ENCODE results near the gene MRTO4. TPM values are rescaled to one million over a fixed set of nuclear protein-coding genes. Genes with fewer than 3 reads are reported as not detected.

The MRTO4 gene
- total RNA-seq, 3 donors from 2014 or later (not counting 1 experiment from before 2014, with no cell fraction given): 9.7 to 15.8 (median 13.5) TPM

DNA sequence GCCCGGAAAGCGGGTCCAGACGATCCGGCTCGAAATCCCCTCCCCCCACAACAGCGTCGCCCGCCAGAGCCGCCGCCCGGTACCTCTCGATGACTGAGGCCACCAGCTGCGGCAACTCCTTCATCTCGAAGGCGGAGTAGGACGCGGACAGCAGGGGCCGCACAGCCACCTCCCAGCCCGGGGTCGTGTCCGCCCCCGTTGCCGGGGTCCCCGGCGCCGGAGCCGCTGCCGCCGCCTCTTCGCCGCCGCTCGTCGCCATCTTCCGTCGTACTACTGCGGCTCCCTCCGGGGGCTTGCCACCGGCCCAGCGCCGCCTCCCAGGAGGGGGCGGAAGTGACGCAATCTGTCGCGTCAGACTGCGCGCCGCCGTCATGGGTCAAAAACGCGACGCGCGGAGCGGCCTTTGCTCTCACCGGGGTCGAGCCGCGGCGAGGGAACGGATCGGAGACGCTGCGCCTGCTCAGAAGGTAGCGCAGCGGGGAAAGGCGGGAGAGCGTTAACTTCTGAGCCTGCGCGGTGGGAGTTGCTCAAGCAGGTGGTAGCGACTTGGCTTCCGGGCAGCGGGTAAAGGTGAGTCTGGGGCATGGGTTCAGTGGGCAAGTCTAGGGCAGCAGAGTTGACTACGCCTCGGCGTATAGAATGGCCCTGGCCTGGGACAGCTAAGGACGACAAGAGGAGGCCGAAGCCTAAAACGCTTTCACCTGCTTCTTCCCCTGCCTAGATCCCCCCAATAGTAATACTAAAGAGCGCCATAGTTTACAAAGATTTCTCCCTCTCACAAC lies 41.4 kb upstream of the MRTO4 start, which contains the start of gene UBR4:
Gene UBR4, minus strand, starts transcription at position 277 of the 782 bp plus-strand sequence. Its CDS starts 18 bp downstream, at position 259.
- Histone ChIP-seq H3K36me3 (ENCODE audit: control insufficient read depth, insufficient read depth, low read length) (peaks cover 8% of the 10 kb centered on the region), H3K27me3 (ENCODE audit: control insufficient read depth, insufficient read depth, low read length) (no peaks in the 10 kb centered on the region), H3K4me1 (ENCODE audit: control insufficient read depth, insufficient read depth, low read length) (peaks cover 8% of the 10 kb centered on the region), H3K27ac (ENCODE audit: low read length) (peak within 1 kb of the TSS; percentile 93), H3K4me3 (ENCODE audit: low read length) (peak within 1 kb of the TSS; percentile 84), H3K9me3 (ENCODE audit: control insufficient read depth, insufficient read depth, low read length) (no peaks in the 10 kb centered on the region)
- intact Hi-C loops (cut with micrococcal nuclease): loop anchor here (1.0 kb wide), 1 partner anchor 41 kb away; the partner anchor contains the start of genes EMC1 and MRTO4
- peak within 1 kb of the TSS; percentile 99 to 100 for H3K27ac Mint-ChIP-seq
- no peaks in the 10 kb centered on the region for H3K27me3 Mint-ChIP-seq (ENCODE audit: low read depth in 2 of 2)
- no peaks in the 10 kb centered on the region for H3K9me3 Mint-ChIP-seq
- ATAC-seq: peak; percentile 85 to 97 (median 91)
- H3K36me3 Mint-ChIP-seq: no peaks in the 10 kb centered on the region
- peak; percentile 98 to 99 for DNase-seq
- TF ChIP-seq, protein P1, sequence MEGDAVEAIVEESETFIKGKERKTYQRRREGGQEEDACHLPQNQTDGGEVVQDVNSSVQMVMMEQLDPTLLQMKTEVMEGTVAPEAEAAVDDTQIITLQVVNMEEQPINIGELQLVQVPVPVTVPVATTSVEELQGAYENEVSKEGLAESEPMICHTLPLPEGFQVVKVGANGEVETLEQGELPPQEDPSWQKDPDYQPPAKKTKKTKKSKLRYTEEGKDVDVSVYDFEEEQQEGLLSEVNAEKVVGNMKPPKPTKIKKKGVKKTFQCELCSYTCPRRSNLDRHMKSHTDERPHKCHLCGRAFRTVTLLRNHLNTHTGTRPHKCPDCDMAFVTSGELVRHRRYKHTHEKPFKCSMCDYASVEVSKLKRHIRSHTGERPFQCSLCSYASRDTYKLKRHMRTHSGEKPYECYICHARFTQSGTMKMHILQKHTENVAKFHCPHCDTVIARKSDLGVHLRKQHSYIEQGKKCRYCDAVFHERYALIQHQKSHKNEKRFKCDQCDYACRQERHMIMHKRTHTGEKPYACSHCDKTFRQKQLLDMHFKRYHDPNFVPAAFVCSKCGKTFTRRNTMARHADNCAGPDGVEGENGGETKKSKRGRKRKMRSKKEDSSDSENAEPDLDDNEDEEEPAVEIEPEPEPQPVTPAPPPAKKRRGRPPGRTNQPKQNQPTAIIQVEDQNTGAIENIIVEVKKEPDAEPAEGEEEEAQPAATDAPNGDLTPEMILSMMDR (IDR thresholded peaks at IDR 0.05): no peak
- H3K4me1 Mint-ChIP-seq: peaks cover 44 to 52% of the 10 kb centered on the region in 2 donors
- under 1% methylated on average over 80 of the region's 80 CpGs for WGBS (ENCODE audit: insufficient coverage)
- peak within 1 kb of the TSS; percentile 97 for H3K4me3 Mint-ChIP-seq

DNA sequence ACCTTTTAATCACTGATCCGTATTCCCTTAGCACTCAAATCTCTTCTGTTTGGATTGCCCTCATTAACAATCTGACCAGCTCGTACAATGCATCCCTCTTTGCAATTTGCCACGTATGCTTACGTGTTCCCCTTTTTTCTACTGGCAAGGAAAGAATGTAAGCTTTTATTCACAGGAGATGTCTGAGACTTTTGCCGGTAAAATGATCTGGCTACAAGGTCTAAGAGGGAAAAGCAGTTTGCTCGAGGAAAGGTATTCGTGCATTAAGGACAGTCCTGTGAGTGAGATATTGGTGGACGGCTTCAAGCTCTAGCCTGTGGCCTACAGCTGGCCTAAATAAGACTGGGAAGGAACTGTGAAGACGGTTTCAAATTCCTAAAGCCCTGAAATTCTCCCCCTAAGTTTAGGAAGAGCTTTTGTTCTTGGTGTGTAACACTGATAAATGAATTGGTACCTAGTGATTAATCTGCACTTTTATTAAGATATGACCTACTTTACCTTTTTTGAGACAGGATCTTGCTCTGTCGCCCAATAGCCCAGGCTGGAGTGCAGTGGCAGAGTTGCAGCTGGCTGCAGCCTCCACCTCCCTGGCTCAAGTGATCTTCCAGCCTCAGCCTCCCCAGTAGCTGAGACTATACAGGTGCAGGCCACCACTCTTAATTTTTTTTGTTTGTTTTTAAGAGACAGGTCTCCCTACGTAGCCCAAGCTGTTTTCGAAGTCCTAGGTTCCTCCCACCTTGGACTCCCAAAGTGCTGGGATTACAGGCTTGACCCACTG lies 40.6 kb upstream of the MRTO4 start:
- Histone ChIP-seq H3K4me3 (ENCODE audit: low read length) (peak overlapping the region; percentile 84), H3K27me3 (ENCODE audit: control insufficient read depth, insufficient read depth, low read length) (no peaks in the 10 kb centered on the region), H3K36me3 (ENCODE audit: control insufficient read depth, insufficient read depth, low read length) (peaks cover 8% of the 10 kb centered on the region), H3K27ac (ENCODE audit: low read length) (peak overlapping the region; percentile 93), H3K9me3 (ENCODE audit: control insufficient read depth, insufficient read depth, low read length) (no peaks in the 10 kb centered on the region), H3K4me1 (ENCODE audit: control insufficient read depth, insufficient read depth, low read length) (peaks cover 8% of the 10 kb centered on the region)
- intact Hi-C loops (cut with micrococcal nuclease): loop anchor here (1.0 kb wide), 1 partner anchor 40 kb away; the partner anchor contains the start of genes EMC1 and MRTO4
- Mint-ChIP-seq H3K4me3 (peak overlapping the region; percentile 97), H3K27ac (peak overlapping the region; percentile 99 to 100), H3K9me3 (no peaks in the 10 kb centered on the region), H3K36me3 (no peaks in the 10 kb centered on the region), H3K27me3 (ENCODE audit: low read depth in 2 of 2) (no peaks in the 10 kb centered on the region), H3K4me1 (peaks cover 37 to 44% of the 10 kb centered on the region in 2 donors)
- DNase-seq (no peak), ATAC-seq (no peak)
- TF ChIP-seq, protein P1 (IDR thresholded peaks at IDR 0.05): no peak
- 21% methylated on average over 12 of the region's 12 CpGs for WGBS (ENCODE audit: insufficient coverage)

DNA sequence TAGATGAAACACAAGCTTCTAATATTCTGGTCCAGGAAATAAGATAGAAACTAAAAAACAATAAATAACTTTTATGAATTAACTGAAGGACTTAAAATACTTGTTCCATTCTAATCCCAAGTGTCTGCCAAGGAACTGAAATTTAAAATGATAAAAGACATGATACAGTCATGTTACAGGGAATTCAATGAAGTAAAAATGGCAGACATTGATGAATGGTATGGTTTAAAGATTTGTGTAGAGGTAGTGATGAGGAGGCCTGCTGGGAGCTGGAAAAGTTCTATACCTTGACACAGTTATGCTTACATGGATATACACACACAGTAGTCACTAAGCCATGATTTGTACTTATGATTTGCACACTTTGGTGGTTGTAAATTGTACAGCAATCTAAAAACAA lies 39.4 kb upstream of the MRTO4 start:
- H3K36me3 ChIP-seq (ENCODE audit: control insufficient read depth, insufficient read depth, low read length): peaks cover 12% of the 10 kb centered on the region
- H3K4me3 ChIP-seq (ENCODE audit: low read length): no peak overlapping the region
- ATAC-seq (no peak), DNase-seq (no peak)
- no peak overlapping the region for H3K27ac ChIP-seq (ENCODE audit: low read length)
- Mint-ChIP-seq H3K27ac (peak overlapping the region; percentile 7 to 99), H3K27me3 (ENCODE audit: low read depth in 2 of 2) (no peaks in the 10 kb centered on the region), H3K4me1 (peaks cover 37 to 38% of the 10 kb centered on the region in 2 donors), H3K9me3 (no peaks in the 10 kb centered on the region), H3K36me3 (no peaks in the 10 kb centered on the region), H3K4me3 (peak overlapping the region; percentile 69)
- TF ChIP-seq, protein P1 (IDR thresholded peaks at IDR 0.05): no peak
- intact Hi-C loops (cut with micrococcal nuclease): no loop called here
- no peaks in the 10 kb centered on the region for H3K27me3 ChIP-seq (ENCODE audit: control insufficient read depth, insufficient read depth, low read length)
- H3K4me1 ChIP-seq (ENCODE audit: control insufficient read depth, insufficient read depth, low read length): peaks cover 8% of the 10 kb centered on the region
- H3K9me3 ChIP-seq (ENCODE audit: control insufficient read depth, insufficient read depth, low read length): no peaks in the 10 kb centered on the region

Measured in natural killer cell (primary cell).